SK-N-SH (cell line): ENCODE results near the gene KRTAP12-2.

Source experiments
- EP300 ChIP-seq, 2 experiments: IDR thresholded peaks; 2 replicates each; pipeline versions ENCODE4 v1.4.0 to v1.6.1; 2012; ENCODE audit warnings: borderline replicate concordance in 1 of 2, low read depth in 1 of 2, low read length in 1 of 2
- EZH2phosphoT487 ChIP-seq: fragments of 200-600 bp; sonication (generic); IDR thresholded peaks from 2 replicates; pipeline ENCODE4 v1.6.1; 2017; ENCODE audit warnings: low read depth, mixed run types, mild to moderate bottlenecking, antibody characterized with exemption, moderate library complexity, borderline replicate concordance
- GABPA ChIP-seq: IDR thresholded peaks from 2 replicates; pipeline ENCODE4 v1.4.0; 2012; ENCODE audit warnings: low read depth, mild to moderate bottlenecking
- MEF2A ChIP-seq: IDR thresholded peaks from 2 replicates; pipeline ENCODE4 v1.4.0; 2012; ENCODE audit warnings: low read depth, borderline replicate concordance
- POLR2AphosphoS5 ChIP-seq: IDR thresholded peaks from 2 replicates; pipeline ENCODE4 v1.6.1; 2012; ENCODE audit warnings: low read depth, low read length
- RCOR1 ChIP-seq: fragments of 150-350 bp; IDR thresholded peaks from 2 replicates; pipeline ENCODE4 v1.6.1; 2017; ENCODE audit warnings: antibody characterized with exemption, low read length
- SIN3A ChIP-seq: IDR thresholded peaks from 2 replicates; pipeline ENCODE4 v1.6.1; 2012; ENCODE audit warnings: low read depth, mild to moderate bottlenecking, low read length, moderate library complexity, borderline replicate concordance
- TCF12 ChIP-seq: IDR thresholded peaks from 2 replicates; pipeline ENCODE4 v1.4.0; 2012
- TF ChIP-seq, protein P1 (sequence below): fragments of 200-600 bp; sonication (generic); IDR thresholded peaks from 2 replicates; pipeline ENCODE4 v1.6.1; 2017; ENCODE audit warnings: antibody characterized with exemption, mild to moderate bottlenecking, moderate library complexity
- TF ChIP-seq, protein P2 (sequence below): IDR thresholded peaks from 2 replicates; pipeline ENCODE4 v1.4.0; 2012; ENCODE audit warnings: low read depth, borderline replicate concordance

DNA sequence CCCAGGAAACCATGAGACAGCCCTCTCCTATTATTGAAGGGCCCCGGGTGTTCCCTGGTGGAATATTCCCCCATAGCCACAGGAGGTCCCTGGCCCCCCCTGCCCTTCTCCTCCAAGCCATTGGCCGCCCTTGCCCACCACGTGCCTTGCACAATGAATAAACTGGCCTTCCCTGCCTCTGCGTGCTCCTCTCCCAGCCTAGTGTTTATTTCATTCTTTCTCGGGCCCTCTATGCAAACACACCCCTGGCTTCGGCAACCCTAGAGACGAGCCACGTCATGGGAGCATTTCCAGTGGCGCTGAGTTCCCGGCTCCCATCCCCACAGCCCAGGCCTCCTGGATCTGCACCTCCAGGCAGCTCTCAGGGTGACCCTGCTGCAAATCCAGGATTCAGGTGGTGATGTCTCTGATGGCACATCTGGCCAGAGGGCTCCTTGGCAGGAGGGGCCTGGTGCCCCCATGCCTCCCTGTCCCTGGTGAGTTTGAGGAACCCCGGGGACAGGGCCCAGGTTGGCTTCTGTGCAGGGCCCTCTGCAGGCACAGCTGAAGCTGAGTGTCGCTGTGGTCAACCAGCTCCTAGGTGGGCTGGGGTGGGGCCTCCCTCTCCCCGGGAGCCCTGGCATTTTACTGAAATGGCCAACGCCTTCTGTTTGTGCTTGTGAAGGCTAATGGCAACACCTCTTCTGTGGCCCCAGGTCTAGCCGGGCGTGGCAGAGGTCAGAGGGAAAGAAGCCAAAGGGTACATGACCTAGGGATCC is 36.4 kb upstream of the KRTAP12-2 start:
- TF ChIP-seq MEF2A (no peak), POLR2AphosphoS5 (no peak), RCOR1 (no peak), SIN3A (no peak), TCF12 (no peak), GABPA (no peak), EP300 (IDR thresholded peaks at IDR 0.05; ENCODE audit: borderline replicate concordance in 1 of 2, low read depth in 1 of 2, low read length in 1 of 2) (no peak), EZH2phosphoT487 (no peak)
- TF ChIP-seq, protein P1, sequence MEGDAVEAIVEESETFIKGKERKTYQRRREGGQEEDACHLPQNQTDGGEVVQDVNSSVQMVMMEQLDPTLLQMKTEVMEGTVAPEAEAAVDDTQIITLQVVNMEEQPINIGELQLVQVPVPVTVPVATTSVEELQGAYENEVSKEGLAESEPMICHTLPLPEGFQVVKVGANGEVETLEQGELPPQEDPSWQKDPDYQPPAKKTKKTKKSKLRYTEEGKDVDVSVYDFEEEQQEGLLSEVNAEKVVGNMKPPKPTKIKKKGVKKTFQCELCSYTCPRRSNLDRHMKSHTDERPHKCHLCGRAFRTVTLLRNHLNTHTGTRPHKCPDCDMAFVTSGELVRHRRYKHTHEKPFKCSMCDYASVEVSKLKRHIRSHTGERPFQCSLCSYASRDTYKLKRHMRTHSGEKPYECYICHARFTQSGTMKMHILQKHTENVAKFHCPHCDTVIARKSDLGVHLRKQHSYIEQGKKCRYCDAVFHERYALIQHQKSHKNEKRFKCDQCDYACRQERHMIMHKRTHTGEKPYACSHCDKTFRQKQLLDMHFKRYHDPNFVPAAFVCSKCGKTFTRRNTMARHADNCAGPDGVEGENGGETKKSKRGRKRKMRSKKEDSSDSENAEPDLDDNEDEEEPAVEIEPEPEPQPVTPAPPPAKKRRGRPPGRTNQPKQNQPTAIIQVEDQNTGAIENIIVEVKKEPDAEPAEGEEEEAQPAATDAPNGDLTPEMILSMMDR: no peak
- TF ChIP-seq, protein P2, sequence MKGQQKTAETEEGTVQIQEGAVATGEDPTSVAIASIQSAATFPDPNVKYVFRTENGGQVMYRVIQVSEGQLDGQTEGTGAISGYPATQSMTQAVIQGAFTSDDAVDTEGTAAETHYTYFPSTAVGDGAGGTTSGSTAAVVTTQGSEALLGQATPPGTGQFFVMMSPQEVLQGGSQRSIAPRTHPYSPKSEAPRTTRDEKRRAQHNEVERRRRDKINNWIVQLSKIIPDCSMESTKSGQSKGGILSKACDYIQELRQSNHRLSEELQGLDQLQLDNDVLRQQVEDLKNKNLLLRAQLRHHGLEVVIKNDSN: no peak
